ENCODE data around the gene PIM1. TPM values are rescaled to one million over a fixed set of nuclear protein-coding genes. Genes with fewer than 3 reads are reported as not detected.

PIM1 gene
- polyA plus RNA-seq, 1 experiment = 35.3 TPM

GRCh38 chr6:37174196-37174514, 4.2 kb downstream of the PIM1 start:
- DNase-seq (ENCODE audit: low read depth, low spot score) = no peak
- CTCF ChIA-PET = interaction anchor here (1.8 to 4.7 kb wide), 6 partner anchors 13 to 408 kb away, joined by 4 to 92 read pairs (median 33); no protein-coding TSS in a partner anchor
- Histone ChIP-seq H3K27ac (ENCODE audit: low read depth, low read length) (no peak overlapping the region), H3K4me3 (ENCODE audit: low read depth, low read length) (peak overlapping the region; percentile 95), H3K9me3 (ENCODE audit: control insufficient read depth, insufficient read depth, low read length) (peaks cover 7% of the 10 kb centered on the region; the same call in 1 of the 2 replicates), H3K27me3 (ENCODE audit: control insufficient read depth, insufficient read depth, low read length) (no peaks in the 10 kb centered on the region)
- POLR2A ChIA-PET = no interaction called here
- TF ChIP-seq CTCF (IDR thresholded peaks at IDR 0.05; ENCODE audit: low read depth, low read length) = no peak

- no peak for DNase-seq (ENCODE audit: low read depth, low spot score)
- ChIA-PET POLR2A (interaction anchor here (0.8 kb wide), 1 partner anchor 24 kb away, joined by 4 read pairs; no protein-coding TSS in a partner anchor), CTCF (interaction anchor here (1.0 to 4.7 kb wide), 7 partner anchors 34 to 156 kb away, joined by 4 to 92 read pairs (median 7); no protein-coding TSS in a partner anchor)
- no peak for TF ChIP-seq CTCF (IDR thresholded peaks at IDR 0.05; ENCODE audit: low read depth, low read length)
- H3K9me3 ChIP-seq (ENCODE audit: control insufficient read depth, insufficient read depth, low read length) = peaks cover 7% of the 10 kb centered on the region; the same call in 1 of the 2 replicates
- H3K4me3 ChIP-seq (ENCODE audit: low read depth, low read length) = peak overlapping the region; percentile 5
- no peak overlapping the region for H3K27ac ChIP-seq (ENCODE audit: low read depth, low read length)
- no peaks in the 10 kb centered on the region for H3K27me3 ChIP-seq (ENCODE audit: control insufficient read depth, insufficient read depth, low read length)
Observed at GRCh38 chr6:37174515-37175331, 4.8 kb downstream of the PIM1 start.

GRCh38 chr6:37175332-37176267, 5.6 kb downstream of the PIM1 start:
- no peak for TF ChIP-seq CTCF (IDR thresholded peaks at IDR 0.05; ENCODE audit: low read depth, low read length)
- ChIA-PET POLR2A (interaction anchor here (0.6 to 0.8 kb wide), 4 partner anchors 12 to 139 kb away, joined by 3 to 5 read pairs (median 4); no protein-coding TSS in a partner anchor), CTCF (interaction anchor here (0.6 to 3.5 kb wide), 11 partner anchors 16 to 406 kb away, joined by 3 to 23 read pairs (median 4); no protein-coding TSS in a partner anchor)
- DNase-seq (ENCODE audit: low read depth, low spot score) = no peak
- no peak overlapping the region for H3K4me3 ChIP-seq (ENCODE audit: low read depth, low read length)
- H3K27ac ChIP-seq (ENCODE audit: low read depth, low read length) = no peak overlapping the region
- H3K27me3 ChIP-seq (ENCODE audit: control insufficient read depth, insufficient read depth, low read length) = no peaks in the 10 kb centered on the region
- peaks cover 7% of the 10 kb centered on the region; the same call in 1 of the 2 replicates for H3K9me3 ChIP-seq (ENCODE audit: control insufficient read depth, insufficient read depth, low read length)

GRCh38 chr6:37176268-37177076, 6.5 kb downstream of the PIM1 start:
- Histone ChIP-seq H3K27ac (ENCODE audit: low read depth, low read length) (no peak overlapping the region), H3K9me3 (ENCODE audit: control insufficient read depth, insufficient read depth, low read length) (no peaks in the 10 kb centered on the region; the same call in 1 of the 2 replicates), H3K4me3 (ENCODE audit: low read depth, low read length) (no peak overlapping the region), H3K27me3 (ENCODE audit: control insufficient read depth, insufficient read depth, low read length) (no peaks in the 10 kb centered on the region)
- TF ChIP-seq CTCF (IDR thresholded peaks at IDR 0.05; ENCODE audit: low read depth, low read length) = no peak
- ChIA-PET CTCF (interaction anchor here (0.6 to 3.5 kb wide), 8 partner anchors 17 to 407 kb away, joined by 3 to 23 read pairs (median 4); no protein-coding TSS in a partner anchor), POLR2A (interaction anchor here (0.6 to 0.7 kb wide), 4 partner anchors 11 to 139 kb away, joined by 3 to 5 read pairs (median 4); no protein-coding TSS in a partner anchor)
- no peak for DNase-seq (ENCODE audit: low read depth, low spot score)
